HEK293 (cell line): ENCODE results near the gene COPA.

Experiments
- CTCF ChIA-PET: fragments of 350-600 bp; formaldehyde crosslinking; extraction: SDS; loops from one replicate; lab custom pipeline; 2021; ENCODE audit warnings: antibody characterized with exemption; lab: Yijun Ruan, JAX
- POLR2A ChIA-PET: fragments of 300-600 bp; formaldehyde crosslinking; extraction: SDS; loops from one replicate; lab custom pipeline; 2020; ENCODE audit warnings: antibody characterized with exemption, inconsistent platforms; lab: Yijun Ruan, JAX
- H3K27ac ChIP-seq: fragments of 200-500 bp; sonication (Bioruptor generic); 2 replicates; pipeline ENCODE4 v1.5.1; 2014; ENCODE audit warnings: low read depth, low read length, control low read depth, inconsistent platforms; ENCODE audit errors: extremely low read depth
- H3K36me3 ChIP-seq, 2 experiments: fragments of 200-500 bp in 1 of 2; sonication (Bioruptor generic) in 1 of 2; 1 replicate in 1 of 2; 2 replicates in 1 of 2; pipeline ENCODE4 v1.5.1; 2014 to 2017; ENCODE audit warnings: inconsistent platforms in 2 of 2, low read length in 2 of 2; ENCODE audit not compliant: control insufficient read depth in 2 of 2, insufficient read depth in 1 of 2
- H3K4me1 ChIP-seq: fragments of 200-500 bp; sonication (Bioruptor generic); 2 replicates; pipeline ENCODE4 v1.5.1; 2014; ENCODE audit warnings: mild to moderate bottlenecking, low read length, inconsistent platforms; ENCODE audit not compliant: control insufficient read depth, insufficient read depth
- H3K4me3 ChIP-seq: 2 replicates; pipeline ENCODE4 v1.5.1; 2011; ENCODE audit warnings: low read depth, mild to moderate bottlenecking, control low read depth, low read length, moderate library complexity
- H3K9me3 ChIP-seq: fragments of 200-500 bp; sonication (Bioruptor generic); 2 replicates; pipeline ENCODE4 v1.5.1; 2014; ENCODE audit warnings: low read depth, low read length, inconsistent platforms; ENCODE audit not compliant: control insufficient read depth, insufficient read depth
- BCL11A ChIP-seq: fragments of 450-650 bp; formaldehyde crosslinking; IDR thresholded peaks from 2 replicates; pipeline ENCODE4 v1.5.1; 2016; ENCODE audit warnings: low read depth, missing biosample characterization, missing genetic modification characterization
- KLF10 ChIP-seq: fragments of 450-650 bp; IDR thresholded peaks from 2 replicates; pipeline ENCODE4 v1.5.1; 2018; ENCODE audit warnings: missing biosample characterization, mild to moderate bottlenecking, missing genetic modification characterization
- SCRT1 ChIP-seq: fragments of 450-650 bp; formaldehyde crosslinking; IDR thresholded peaks from 2 replicates; pipeline ENCODE4 v1.5.1; 2016; ENCODE audit warnings: missing biosample characterization, missing genetic modification characterization, borderline replicate concordance
- SP7 ChIP-seq: fragments of 450-650 bp; formaldehyde crosslinking; IDR thresholded peaks from 2 replicates; pipeline ENCODE4 v1.5.1; 2016; ENCODE audit warnings: missing biosample characterization, missing genetic modification characterization
- ZBTB21 ChIP-seq: fragments of 450-650 bp; formaldehyde crosslinking; IDR thresholded peaks from 2 replicates; pipeline ENCODE4 v1.5.1; 2017; ENCODE audit warnings: missing biosample characterization, missing genetic modification characterization
- ZFP41 ChIP-seq: fragments of 450-650 bp; formaldehyde crosslinking; IDR thresholded peaks from 2 replicates; pipeline ENCODE4 v1.5.1; 2016; ENCODE audit warnings: missing biosample characterization, missing genetic modification characterization, borderline replicate concordance
- ZNF121 ChIP-seq: fragments of 450-650 bp; formaldehyde crosslinking; IDR thresholded peaks from 2 replicates; pipeline ENCODE4 v1.5.1; 2016; ENCODE audit warnings: missing biosample characterization, missing genetic modification characterization
- ZNF140 ChIP-seq: fragments of 450-650 bp; formaldehyde crosslinking; IDR thresholded peaks from 2 replicates; pipeline ENCODE4 v1.5.1; 2016; ENCODE audit warnings: missing biosample characterization, missing genetic modification characterization
- ZNF24 ChIP-seq: fragments of 450-650 bp; formaldehyde crosslinking; IDR thresholded peaks from 2 replicates; pipeline ENCODE4 v1.5.1; 2016; ENCODE audit warnings: missing biosample characterization, missing genetic modification characterization
- ZNF266 ChIP-seq: fragments of 450-650 bp; formaldehyde crosslinking; IDR thresholded peaks from 2 replicates; pipeline ENCODE4 v1.5.1; 2016; ENCODE audit warnings: missing biosample characterization, missing genetic modification characterization, low read depth
- ZNF302 ChIP-seq: fragments of 450-650 bp; formaldehyde crosslinking; IDR thresholded peaks from 2 replicates; pipeline ENCODE4 v1.5.1; 2016; ENCODE audit warnings: missing biosample characterization, missing genetic modification characterization, low read depth
- ZNF324 ChIP-seq: fragments of 450-650 bp; formaldehyde crosslinking; IDR thresholded peaks from 2 replicates; pipeline ENCODE4 v1.5.1; 2016; ENCODE audit warnings: missing biosample characterization, missing genetic modification characterization
- ZNF37A ChIP-seq: fragments of 450-650 bp; IDR thresholded peaks from 2 replicates; pipeline ENCODE4 v1.5.1; 2018; ENCODE audit warnings: missing biosample characterization, missing genetic modification characterization
- ZNF555 ChIP-seq: fragments of 450-650 bp; formaldehyde crosslinking; conservative IDR thresholded peaks from 2 replicates; pipeline ENCODE4 v1.5.1; 2017; ENCODE audit warnings: missing biosample characterization, mild to moderate bottlenecking, missing genetic modification characterization, inconsistent platforms
- ZNF558 ChIP-seq: fragments of 450-650 bp; formaldehyde crosslinking; IDR thresholded peaks from 2 replicates; pipeline ENCODE4 v1.5.1; 2016; ENCODE audit warnings: missing biosample characterization, missing genetic modification characterization
- ZNF561 ChIP-seq: fragments of 450-650 bp; IDR thresholded peaks from 2 replicates; pipeline ENCODE4 v1.5.1; 2018; ENCODE audit warnings: missing biosample characterization, missing genetic modification characterization, borderline replicate concordance
- ZNF658 ChIP-seq: fragments of 450-650 bp; formaldehyde crosslinking; IDR thresholded peaks from 2 replicates; pipeline ENCODE4; 2016; ENCODE audit warnings: missing biosample characterization, missing genetic modification characterization
- TF ChIP-seq, protein P1 (sequence below): fragments of 450-650 bp; formaldehyde crosslinking; IDR thresholded peaks from 2 replicates; pipeline ENCODE4 v1.5.1; 2016; ENCODE audit warnings: missing biosample characterization, missing genetic modification characterization, low read depth
- TF ChIP-seq, protein P2 (sequence below): fragments of 450-650 bp; formaldehyde crosslinking; IDR thresholded peaks from 2 replicates; pipeline ENCODE4 v1.5.1; 2016; ENCODE audit warnings: missing biosample characterization, missing genetic modification characterization
- TF ChIP-seq, protein P3 (sequence below): fragments of 450-650 bp; formaldehyde crosslinking; IDR thresholded peaks from 2 replicates; pipeline ENCODE4 v1.5.1; 2016; ENCODE audit warnings: missing biosample characterization, missing genetic modification characterization
- TF ChIP-seq, protein P4 (sequence below): sonication (generic); formaldehyde crosslinking; IDR thresholded peaks from 2 replicates; pipeline ENCODE4 v1.8.1; 2022; ENCODE audit warnings: mild to moderate bottlenecking, moderate library complexity, missing genetic modification reagents
- TF ChIP-seq, protein P5 (sequence below): fragments of 450-650 bp; formaldehyde crosslinking; IDR thresholded peaks from 2 replicates; pipeline ENCODE4 v1.5.1; 2016; ENCODE audit warnings: missing biosample characterization, missing genetic modification characterization
- TF ChIP-seq, protein P6 (sequence below): fragments of 450-650 bp; formaldehyde crosslinking; IDR thresholded peaks from 2 replicates; pipeline ENCODE4 v1.5.1; 2016; ENCODE audit warnings: missing biosample characterization, missing genetic modification characterization

The COPA gene

DNA sequence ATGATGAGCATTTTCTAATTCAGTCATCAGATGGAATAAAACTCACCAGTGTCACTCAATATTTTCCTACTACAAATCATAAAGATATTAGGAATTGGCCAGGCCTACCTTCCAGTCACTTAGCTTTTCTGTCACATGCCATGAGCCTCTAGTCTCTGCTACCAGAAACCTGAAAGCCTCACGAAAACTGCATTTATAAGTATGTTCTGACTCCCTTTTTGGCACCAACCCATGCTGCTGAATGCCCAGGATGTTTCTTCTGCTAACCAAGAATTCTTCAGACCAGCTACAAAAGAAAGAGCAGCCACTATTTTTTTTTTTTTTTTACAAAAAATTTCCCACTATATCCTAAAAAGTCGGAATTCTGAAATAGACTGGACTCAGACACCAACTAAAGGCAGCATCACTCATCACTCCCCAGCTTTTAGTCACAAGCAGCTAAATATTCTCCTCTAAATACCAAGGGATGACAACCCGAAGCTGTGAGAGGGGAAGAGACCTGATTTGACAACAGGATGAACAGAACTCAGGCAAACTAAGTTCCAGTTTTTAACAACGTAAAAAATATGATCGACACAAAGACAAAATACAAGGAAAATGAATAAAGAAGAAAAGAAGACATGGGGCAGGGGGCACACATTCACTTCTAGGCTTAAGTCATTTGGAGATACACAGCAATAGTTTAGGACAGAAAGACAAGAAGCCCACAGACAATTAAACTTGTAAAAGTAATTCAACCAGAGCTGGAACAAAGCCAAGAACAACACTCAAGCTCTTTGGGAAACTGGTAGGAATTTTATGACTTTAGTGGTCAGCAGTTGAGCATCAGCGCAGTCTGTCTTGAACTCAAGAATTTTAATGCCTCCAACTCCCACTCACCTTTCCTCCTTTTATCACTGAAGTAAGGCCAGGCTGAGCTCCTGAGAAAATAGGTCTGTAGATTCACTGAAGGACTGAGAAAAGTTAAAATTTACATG is 82.4 kb downstream of the COPA start:
- H3K9me3 ChIP-seq: no peaks in the 10 kb centered on the region
- ChIA-PET CTCF (interaction anchor here (0.6 to 5.4 kb wide), 11 partner anchors 9 to 941 kb away, joined by 3 to 35 read pairs (median 4); partner anchors contain the start of genes CASQ1, NIT1 and PFDN2), POLR2A (interaction anchor here (0.7 to 1.8 kb wide), 10 partner anchors 8 to 345 kb away, joined by 3 to 9 read pairs (median 4); partner anchors contain the start of genes IGSF8 and PEX19)
- no peaks in the 10 kb centered on the region; a peak in 1 of 3 replicates for H3K36me3 ChIP-seq
- peaks cover 32% of the 10 kb centered on the region for H3K4me1 ChIP-seq
- H3K27ac ChIP-seq: peak overlapping the region; percentile 92
- H3K4me3 ChIP-seq: peak overlapping the region; percentile 94
- TF ChIP-seq, protein P1, sequence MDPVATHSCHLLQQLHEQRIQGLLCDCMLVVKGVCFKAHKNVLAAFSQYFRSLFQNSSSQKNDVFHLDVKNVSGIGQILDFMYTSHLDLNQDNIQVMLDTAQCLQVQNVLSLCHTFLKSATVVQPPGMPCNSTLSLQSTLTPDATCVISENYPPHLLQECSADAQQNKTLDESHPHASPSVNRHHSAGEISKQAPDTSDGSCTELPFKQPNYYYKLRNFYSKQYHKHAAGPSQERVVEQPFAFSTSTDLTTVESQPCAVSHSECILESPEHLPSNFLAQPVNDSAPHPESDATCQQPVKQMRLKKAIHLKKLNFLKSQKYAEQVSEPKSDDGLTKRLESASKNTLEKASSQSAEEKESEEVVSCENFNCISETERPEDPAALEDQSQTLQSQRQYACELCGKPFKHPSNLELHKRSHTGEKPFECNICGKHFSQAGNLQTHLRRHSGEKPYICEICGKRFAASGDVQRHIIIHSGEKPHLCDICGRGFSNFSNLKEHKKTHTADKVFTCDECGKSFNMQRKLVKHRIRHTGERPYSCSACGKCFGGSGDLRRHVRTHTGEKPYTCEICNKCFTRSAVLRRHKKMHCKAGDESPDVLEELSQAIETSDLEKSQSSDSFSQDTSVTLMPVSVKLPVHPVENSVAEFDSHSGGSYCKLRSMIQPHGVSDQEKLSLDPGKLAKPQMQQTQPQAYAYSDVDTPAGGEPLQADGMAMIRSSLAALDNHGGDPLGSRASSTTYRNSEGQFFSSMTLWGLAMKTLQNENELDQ (tag by site-specific recombination): 0 out of 2 replicates have a peak, but pooled peaks have one; percentile 17
- TF ChIP-seq ZFP41 (tag by site-specific recombination): no peak
- TF ChIP-seq, protein P2, sequence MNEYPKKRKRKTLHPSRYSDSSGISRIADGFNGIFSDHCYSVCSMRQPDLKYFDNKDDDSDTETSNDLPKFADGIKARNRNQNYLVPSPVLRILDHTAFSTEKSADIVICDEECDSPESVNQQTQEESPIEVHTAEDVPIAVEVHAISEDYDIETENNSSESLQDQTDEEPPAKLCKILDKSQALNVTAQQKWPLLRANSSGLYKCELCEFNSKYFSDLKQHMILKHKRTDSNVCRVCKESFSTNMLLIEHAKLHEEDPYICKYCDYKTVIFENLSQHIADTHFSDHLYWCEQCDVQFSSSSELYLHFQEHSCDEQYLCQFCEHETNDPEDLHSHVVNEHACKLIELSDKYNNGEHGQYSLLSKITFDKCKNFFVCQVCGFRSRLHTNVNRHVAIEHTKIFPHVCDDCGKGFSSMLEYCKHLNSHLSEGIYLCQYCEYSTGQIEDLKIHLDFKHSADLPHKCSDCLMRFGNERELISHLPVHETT (tag by site-specific recombination): peak; percentile 83
- TF ChIP-seq ZNF140 (tag by site-specific recombination): no peak
- TF ChIP-seq ZNF37A (tag by site-specific recombination): 0 out of 2 replicates have a peak, but pooled peaks have one; percentile 26
- TF ChIP-seq, protein P3, sequence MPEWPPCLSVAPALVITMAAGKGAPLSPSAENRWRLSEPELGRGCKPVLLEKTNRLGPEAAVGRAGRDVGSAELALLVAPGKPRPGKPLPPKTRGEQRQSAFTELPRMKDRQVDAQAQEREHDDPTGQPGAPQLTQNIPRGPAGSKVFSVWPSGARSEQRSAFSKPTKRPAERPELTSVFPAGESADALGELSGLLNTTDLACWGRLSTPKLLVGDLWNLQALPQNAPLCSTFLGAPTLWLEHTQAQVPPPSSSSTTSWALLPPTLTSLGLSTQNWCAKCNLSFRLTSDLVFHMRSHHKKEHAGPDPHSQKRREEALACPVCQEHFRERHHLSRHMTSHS (tag by site-specific recombination): no peak
- TF ChIP-seq ZNF266 (tag by site-specific recombination): no peak
- TF ChIP-seq BCL11A (tag by site-specific recombination): peak; percentile 99
- TF ChIP-seq ZNF121 (tag by site-specific recombination): no peak
- TF ChIP-seq ZNF555 (tag by site-specific recombination): no peak
- TF ChIP-seq, protein P4, sequence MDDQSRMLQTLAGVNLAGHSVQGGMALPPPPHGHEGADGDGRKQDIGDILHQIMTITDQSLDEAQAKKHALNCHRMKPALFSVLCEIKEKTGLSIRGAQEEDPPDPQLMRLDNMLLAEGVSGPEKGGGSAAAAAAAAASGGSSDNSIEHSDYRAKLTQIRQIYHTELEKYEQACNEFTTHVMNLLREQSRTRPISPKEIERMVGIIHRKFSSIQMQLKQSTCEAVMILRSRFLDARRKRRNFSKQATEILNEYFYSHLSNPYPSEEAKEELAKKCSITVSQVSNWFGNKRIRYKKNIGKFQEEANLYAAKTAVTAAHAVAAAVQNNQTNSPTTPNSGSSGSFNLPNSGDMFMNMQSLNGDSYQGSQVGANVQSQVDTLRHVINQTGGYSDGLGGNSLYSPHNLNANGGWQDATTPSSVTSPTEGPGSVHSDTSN (CRISPR knock-in tag): no peak
- peak; percentile 92 for TF ChIP-seq SP7 (tag by site-specific recombination)
- peak; percentile 82 for TF ChIP-seq KLF10 (tag by site-specific recombination)
- TF ChIP-seq ZNF24 (tag by site-specific recombination): peak; percentile 76
- TF ChIP-seq, protein P5, sequence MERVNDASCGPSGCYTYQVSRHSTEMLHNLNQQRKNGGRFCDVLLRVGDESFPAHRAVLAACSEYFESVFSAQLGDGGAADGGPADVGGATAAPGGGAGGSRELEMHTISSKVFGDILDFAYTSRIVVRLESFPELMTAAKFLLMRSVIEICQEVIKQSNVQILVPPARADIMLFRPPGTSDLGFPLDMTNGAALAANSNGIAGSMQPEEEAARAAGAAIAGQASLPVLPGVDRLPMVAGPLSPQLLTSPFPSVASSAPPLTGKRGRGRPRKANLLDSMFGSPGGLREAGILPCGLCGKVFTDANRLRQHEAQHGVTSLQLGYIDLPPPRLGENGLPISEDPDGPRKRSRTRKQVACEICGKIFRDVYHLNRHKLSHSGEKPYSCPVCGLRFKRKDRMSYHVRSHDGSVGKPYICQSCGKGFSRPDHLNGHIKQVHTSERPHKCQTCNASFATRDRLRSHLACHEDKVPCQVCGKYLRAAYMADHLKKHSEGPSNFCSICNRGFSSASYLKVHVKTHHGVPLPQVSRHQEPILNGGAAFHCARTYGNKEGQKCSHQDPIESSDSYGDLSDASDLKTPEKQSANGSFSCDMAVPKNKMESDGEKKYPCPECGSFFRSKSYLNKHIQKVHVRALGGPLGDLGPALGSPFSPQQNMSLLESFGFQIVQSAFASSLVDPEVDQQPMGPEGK: peak; percentile 82
- TF ChIP-seq ZBTB21: peak; percentile 62; the same call in 1 of the 2 replicates
- peak; percentile 48 for TF ChIP-seq ZNF324 (tag by site-specific recombination)
- TF ChIP-seq ZNF558: peak; percentile 62; the same call in 1 of the 2 replicates
- TF ChIP-seq, protein P6, sequence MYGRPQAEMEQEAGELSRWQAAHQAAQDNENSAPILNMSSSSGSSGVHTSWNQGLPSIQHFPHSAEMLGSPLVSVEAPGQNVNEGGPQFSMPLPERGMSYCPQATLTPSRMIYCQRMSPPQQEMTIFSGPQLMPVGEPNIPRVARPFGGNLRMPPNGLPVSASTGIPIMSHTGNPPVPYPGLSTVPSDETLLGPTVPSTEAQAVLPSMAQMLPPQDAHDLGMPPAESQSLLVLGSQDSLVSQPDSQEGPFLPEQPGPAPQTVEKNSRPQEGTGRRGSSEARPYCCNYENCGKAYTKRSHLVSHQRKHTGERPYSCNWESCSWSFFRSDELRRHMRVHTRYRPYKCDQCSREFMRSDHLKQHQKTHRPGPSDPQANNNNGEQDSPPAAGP (tag by site-specific recombination): peak; percentile 63; the same call in 1 of the 2 replicates
- TF ChIP-seq ZNF658 (tag by site-specific recombination): no peak
- TF ChIP-seq ZNF561 (tag by site-specific recombination): peak; percentile 90
- TF ChIP-seq ZNF302 (tag by site-specific recombination): no peak
- TF ChIP-seq SCRT1 (tag by site-specific recombination): 0 out of 2 replicates have a peak, but pooled peaks have one; percentile 23
